HepG2 (cell line): ENCODE results near the gene RIOK2. TPM values are rescaled to one million over a fixed set of nuclear protein-coding genes. Genes with fewer than 3 reads are reported as not detected.

ENCODE experiments used
- ATAC-seq: fragments of 200-7000 bp; cut with Tn5 transposase; 3 replicates; pipeline ENCODE4 v1.9.1; 2020; ENCODE audit warnings: mild to moderate bottlenecking, moderate library complexity
- BruUV-seq: library from RNA; stranded (reverse); fragments of 400-500 nt; replicated peaks from 2 replicates; lab custom pipeline; 2021; lab: Mats Ljungman, UMichigan
- CTCF ChIA-PET: fragments of 300-600 bp; formaldehyde crosslinking; extraction: SDS; loops from one replicate; lab custom pipeline; 2021; ENCODE audit warnings: low total read pairs, inconsistent platforms, low intra/inter-chr PET ratio; lab: Yijun Ruan, JAX
- POLR2A ChIA-PET: fragments of 350-600 bp; sonication (Branson Sonifier 250); formaldehyde crosslinking; loops from one replicate; lab custom pipeline; 2020; ENCODE audit warnings: antibody characterized with exemption, inconsistent platforms; lab: Yijun Ruan, JAX
- DNase-seq: peaks from one replicate; pipeline ENCODE4 v3.0.0-alpha.2; 2015; ENCODE audit warnings: low spot score
- FAIRE-seq: peaks from 3 replicates; lab custom pipeline; 2011; peaks lifted over from hg19 to GRCh38; lab: Jason Lieb, UNC
- H2AFZ ChIP-seq: one replicate; pipeline ENCODE4 v1.6.1; 2011; ENCODE audit warnings: low read length, inconsistent platforms
- H3K27ac ChIP-seq: fragments of 300-600 bp; 3 replicates; pipeline ENCODE4 v1.8.0; 2011; ENCODE audit warnings: mixed run types, mild to moderate bottlenecking, mixed read lengths, low read length, inconsistent platforms; ENCODE audit not compliant: insufficient read depth; ENCODE audit errors: extremely low read length
- H3K27me3 ChIP-seq, 2 experiments: fragments of 200-600 bp in 1 of 2; 2 replicates in 1 of 2; 3 replicates in 1 of 2; pipeline versions ENCODE4 v1.6.0 to v1.8.0; 2011; ENCODE audit warnings: low read length in 2 of 2, mild to moderate bottlenecking in 2 of 2, moderate library complexity in 2 of 2, inconsistent platforms in 1 of 2; ENCODE audit not compliant: insufficient read depth in 2 of 2, control insufficient read depth in 1 of 2
- H3K36me3 ChIP-seq, 2 experiments: fragments of 200-600 bp in 1 of 2; replicated peaks in 1 of 2; 2 replicates in 1 of 2; 3 replicates in 1 of 2; pipeline versions ENCODE4 v1.5.1 to v1.8.0; 2011; ENCODE audit warnings: low read length in 2 of 2, inconsistent platforms in 1 of 2; ENCODE audit not compliant: insufficient read depth in 2 of 2, control insufficient read depth in 1 of 2
- H3K4me1 ChIP-seq: 2 replicates; pipeline ENCODE4 v1.5.1; 2012; ENCODE audit warnings: low read length, inconsistent platforms; ENCODE audit not compliant: insufficient read depth
- H3K4me2 ChIP-seq: 2 replicates; pipeline ENCODE4 v1.6.0; 2011; ENCODE audit warnings: low read depth, low read length, inconsistent platforms
- H3K4me3 ChIP-seq, 3 experiments: fragments of 200-600 bp in 1 of 3; sonication (generic), shearing (Covaris generic) in 1 of 3; replicated peaks in 1 of 3; 2 replicates each; pipeline ENCODE4 v1.5.1; 2011 to 2016; ENCODE audit warnings: low read length in 3 of 3, inconsistent platforms in 2 of 3, low read depth in 2 of 3, mild to moderate bottlenecking in 2 of 3, control low read depth in 1 of 3, mixed read lengths in 1 of 3; ENCODE audit not compliant: insufficient read depth in 1 of 3
- H3K79me2 ChIP-seq: one replicate; pipeline ENCODE4 v1.6.1; 2011; ENCODE audit warnings: low read length, inconsistent platforms; ENCODE audit not compliant: insufficient read depth
- H3K9ac ChIP-seq: 2 replicates; pipeline ENCODE4 v1.6.0; 2011; ENCODE audit warnings: mild to moderate bottlenecking, low read depth, low read length, inconsistent platforms; ENCODE audit not compliant: insufficient read depth
- H3K9me3 ChIP-seq: 2 replicates; pipeline ENCODE4 v1.5.1; 2012; ENCODE audit warnings: mild to moderate bottlenecking, low read length
- H4K20me1 ChIP-seq: 2 replicates; pipeline ENCODE4 v1.6.0; 2011; ENCODE audit warnings: inconsistent platforms, mild to moderate bottlenecking, low read length, moderate library complexity; ENCODE audit not compliant: insufficient read depth
- GZF1 ChIP-seq: sonication (generic); formaldehyde crosslinking; IDR thresholded peaks from 2 replicates; pipeline ENCODE4 v1.5.1; 2020; ENCODE audit warnings: mild to moderate bottlenecking, missing genetic modification reagents
- KLF6 ChIP-seq: IDR thresholded peaks from 2 replicates; pipeline ENCODE4 v1.8.0; 2016; ENCODE audit warnings: missing biosample characterization, missing genetic modification reagents
- NFKBIZ ChIP-seq: IDR thresholded peaks from 2 replicates; pipeline ENCODE4 v1.6.1; 2018; ENCODE audit warnings: missing genetic modification reagents, missing compliant biosample characterization
- ZNF431 ChIP-seq: sonication (generic); formaldehyde crosslinking; IDR thresholded peaks from 2 replicates; pipeline ENCODE4 v1.9.0; 2022; ENCODE audit warnings: missing genetic modification reagents, low read depth, mild to moderate bottlenecking, borderline replicate concordance
- WGBS: methylation state at CpG from one replicate; pipeline ENCODE4 v1.1.6; 2017; ENCODE audit warnings: low lambda C conversion rate; 5-methylcytosine and 5-hydroxymethylcytosine counted together
- in situ Hi-C: cut with HindIII; loops from 2 replicates; pipeline ENCODE4 v1.10.0; 2017; ENCODE audit warnings: low pct_unique_long_range_greater_than_20kb; ENCODE audit not compliant: extremely low pct_ligation_motif_present
- intact Hi-C: fragments of 100-400 bp; cut with micrococcal nuclease; formaldehyde crosslinking; loops from one replicate; pipeline ENCODE4 v1.10.0; 2022; ENCODE audit not compliant: unreplicated experiment
- polyA plus RNA-seq, 8 experiments: library from polyadenylated mRNA; depleted of rRNA in 3 of 8; stranded (reverse) in 7 of 8; unstranded in 1 of 8; fragments of >200 nt; fragmentation: Illumina TruSeq in 4 of 8; extraction: Trizol in 4 of 8; gene quantifications; 2 replicates each; pipeline versions ENCODE4 v1.2.1 to v1.2.3, GENCODE V29; 2011 to 2016; ENCODE audit warnings: low read depth in 4 of 8, missing spikeins in 1 of 8, mixed read lengths in 1 of 8; ENCODE audit not compliant: insufficient read depth in 1 of 8
- total RNA-seq, 5 experiments: library from RNA; depleted of rRNA; stranded (reverse); fragments of >200 nt; fragmentation: Illumina TruSeq; extraction: Trizol; gene quantifications; 2 replicates each; pipeline ENCODE4 v1.2.3, GENCODE V29; 2016; ENCODE audit warnings: low read depth in 1 of 5
- TF ChIP-seq, protein P1 (sequence below): sonication (generic); formaldehyde crosslinking; conservative IDR thresholded peaks from 2 replicates; pipeline ENCODE4 v1.4.0; 2020; ENCODE audit warnings: mild to moderate bottlenecking, missing genetic modification reagents, moderate library complexity
- TF ChIP-seq, protein P2 (sequence below): sonication (generic); formaldehyde crosslinking; IDR thresholded peaks from 2 replicates; pipeline ENCODE4 v1.4.0; 2020; ENCODE audit warnings: missing genetic modification reagents
- TF ChIP-seq, protein P3 (sequence below): sonication (generic); formaldehyde crosslinking; IDR thresholded peaks from 2 replicates; pipeline ENCODE4 v1.5.1; 2020; ENCODE audit warnings: mild to moderate bottlenecking, missing genetic modification reagents, moderate library complexity
- TF ChIP-seq, protein P4 (sequence below): sonication (generic); formaldehyde crosslinking; IDR thresholded peaks from 2 replicates; pipeline ENCODE4 v1.8.0; 2023; ENCODE audit warnings: mild to moderate bottlenecking, missing genetic modification reagents

The RIOK2 gene
- total and polyA plus RNA-seq, 2 of the 13 experiments (the other 11 are each of a cell fraction or from before 2014, with no cell fraction given): 8.1 to 46.6 TPM

DNA sequence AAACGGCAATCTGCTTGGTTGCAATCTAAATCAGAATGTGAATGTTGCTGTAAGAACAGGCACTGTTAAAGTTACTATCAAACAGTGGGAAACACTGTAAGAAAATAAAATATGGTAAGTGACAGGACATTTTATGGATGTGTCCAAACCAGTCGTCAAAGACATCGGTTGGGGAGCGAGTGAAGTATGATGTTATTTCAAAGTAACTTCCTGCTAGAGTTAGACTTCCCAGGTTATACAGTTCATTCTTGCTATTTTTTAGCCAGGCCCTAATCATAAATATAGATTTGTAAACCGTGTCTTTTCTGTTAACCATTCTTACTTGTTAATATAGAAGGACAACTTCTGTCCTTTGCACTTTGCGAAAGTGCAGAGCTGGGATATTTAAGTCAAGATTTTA, 70.8 kb downstream of the RIOK2 start:
- Histone ChIP-seq H3K27me3 (peaks cover 0 to 2% of the 10 kb centered on the region in 2 experiments; a peak in 2 of 5 replicates), H3K4me1 (peaks cover 20% of the 10 kb centered on the region), H3K27ac (no peak overlapping the region), H3K9ac (no peak overlapping the region), H2AFZ (no peak overlapping the region), H3K79me2 (no peaks in the 10 kb centered on the region), H3K4me3 (no peak overlapping the region; a peak in 1 of 6 replicates), H3K9me3 (no peaks in the 10 kb centered on the region), H4K20me1 (no peaks in the 10 kb centered on the region), H3K36me3 (no peaks in the 10 kb centered on the region), H3K4me2 (peak overlapping the region; percentile 51; the same call in 1 of the 2 replicates)
- POLR2A ChIA-PET: no interaction called here
- 71% methylated on average over 6 of the region's 6 CpGs for WGBS
- TF ChIP-seq, protein P1, sequence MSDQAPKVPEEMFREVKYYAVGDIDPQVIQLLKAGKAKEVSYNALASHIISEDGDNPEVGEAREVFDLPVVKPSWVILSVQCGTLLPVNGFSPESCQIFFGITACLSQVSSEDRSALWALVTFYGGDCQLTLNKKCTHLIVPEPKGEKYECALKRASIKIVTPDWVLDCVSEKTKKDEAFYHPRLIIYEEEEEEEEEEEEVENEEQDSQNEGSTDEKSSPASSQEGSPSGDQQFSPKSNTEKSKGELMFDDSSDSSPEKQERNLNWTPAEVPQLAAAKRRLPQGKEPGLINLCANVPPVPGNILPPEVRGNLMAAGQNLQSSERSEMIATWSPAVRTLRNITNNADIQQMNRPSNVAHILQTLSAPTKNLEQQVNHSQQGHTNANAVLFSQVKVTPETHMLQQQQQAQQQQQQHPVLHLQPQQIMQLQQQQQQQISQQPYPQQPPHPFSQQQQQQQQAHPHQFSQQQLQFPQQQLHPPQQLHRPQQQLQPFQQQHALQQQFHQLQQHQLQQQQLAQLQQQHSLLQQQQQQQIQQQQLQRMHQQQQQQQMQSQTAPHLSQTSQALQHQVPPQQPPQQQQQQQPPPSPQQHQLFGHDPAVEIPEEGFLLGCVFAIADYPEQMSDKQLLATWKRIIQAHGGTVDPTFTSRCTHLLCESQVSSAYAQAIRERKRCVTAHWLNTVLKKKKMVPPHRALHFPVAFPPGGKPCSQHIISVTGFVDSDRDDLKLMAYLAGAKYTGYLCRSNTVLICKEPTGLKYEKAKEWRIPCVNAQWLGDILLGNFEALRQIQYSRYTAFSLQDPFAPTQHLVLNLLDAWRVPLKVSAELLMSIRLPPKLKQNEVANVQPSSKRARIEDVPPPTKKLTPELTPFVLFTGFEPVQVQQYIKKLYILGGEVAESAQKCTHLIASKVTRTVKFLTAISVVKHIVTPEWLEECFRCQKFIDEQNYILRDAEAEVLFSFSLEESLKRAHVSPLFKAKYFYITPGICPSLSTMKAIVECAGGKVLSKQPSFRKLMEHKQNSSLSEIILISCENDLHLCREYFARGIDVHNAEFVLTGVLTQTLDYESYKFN (CRISPR knock-in tag): no peak
- TF ChIP-seq NFKBIZ (CRISPR knock-in tag) (no peak), GZF1 (CRISPR knock-in tag) (no peak), KLF6 (CRISPR knock-in tag) (no peak), ZNF431 (no peak)
- TF ChIP-seq, protein P2, sequence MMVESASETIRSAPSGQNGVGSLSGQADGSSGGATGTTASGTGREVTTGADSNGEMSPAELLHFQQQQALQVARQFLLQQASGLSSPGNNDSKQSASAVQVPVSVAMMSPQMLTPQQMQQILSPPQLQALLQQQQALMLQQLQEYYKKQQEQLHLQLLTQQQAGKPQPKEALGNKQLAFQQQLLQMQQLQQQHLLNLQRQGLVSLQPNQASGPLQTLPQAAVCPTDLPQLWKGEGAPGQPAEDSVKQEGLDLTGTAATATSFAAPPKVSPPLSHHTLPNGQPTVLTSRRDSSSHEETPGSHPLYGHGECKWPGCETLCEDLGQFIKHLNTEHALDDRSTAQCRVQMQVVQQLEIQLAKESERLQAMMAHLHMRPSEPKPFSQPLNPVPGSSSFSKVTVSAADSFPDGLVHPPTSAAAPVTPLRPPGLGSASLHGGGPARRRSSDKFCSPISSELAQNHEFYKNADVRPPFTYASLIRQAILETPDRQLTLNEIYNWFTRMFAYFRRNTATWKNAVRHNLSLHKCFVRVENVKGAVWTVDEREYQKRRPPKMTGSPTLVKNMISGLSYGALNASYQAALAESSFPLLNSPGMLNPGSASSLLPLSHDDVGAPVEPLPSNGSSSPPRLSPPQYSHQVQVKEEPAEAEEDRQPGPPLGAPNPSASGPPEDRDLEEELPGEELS (CRISPR knock-in tag): no peak
- TF ChIP-seq, protein P3, sequence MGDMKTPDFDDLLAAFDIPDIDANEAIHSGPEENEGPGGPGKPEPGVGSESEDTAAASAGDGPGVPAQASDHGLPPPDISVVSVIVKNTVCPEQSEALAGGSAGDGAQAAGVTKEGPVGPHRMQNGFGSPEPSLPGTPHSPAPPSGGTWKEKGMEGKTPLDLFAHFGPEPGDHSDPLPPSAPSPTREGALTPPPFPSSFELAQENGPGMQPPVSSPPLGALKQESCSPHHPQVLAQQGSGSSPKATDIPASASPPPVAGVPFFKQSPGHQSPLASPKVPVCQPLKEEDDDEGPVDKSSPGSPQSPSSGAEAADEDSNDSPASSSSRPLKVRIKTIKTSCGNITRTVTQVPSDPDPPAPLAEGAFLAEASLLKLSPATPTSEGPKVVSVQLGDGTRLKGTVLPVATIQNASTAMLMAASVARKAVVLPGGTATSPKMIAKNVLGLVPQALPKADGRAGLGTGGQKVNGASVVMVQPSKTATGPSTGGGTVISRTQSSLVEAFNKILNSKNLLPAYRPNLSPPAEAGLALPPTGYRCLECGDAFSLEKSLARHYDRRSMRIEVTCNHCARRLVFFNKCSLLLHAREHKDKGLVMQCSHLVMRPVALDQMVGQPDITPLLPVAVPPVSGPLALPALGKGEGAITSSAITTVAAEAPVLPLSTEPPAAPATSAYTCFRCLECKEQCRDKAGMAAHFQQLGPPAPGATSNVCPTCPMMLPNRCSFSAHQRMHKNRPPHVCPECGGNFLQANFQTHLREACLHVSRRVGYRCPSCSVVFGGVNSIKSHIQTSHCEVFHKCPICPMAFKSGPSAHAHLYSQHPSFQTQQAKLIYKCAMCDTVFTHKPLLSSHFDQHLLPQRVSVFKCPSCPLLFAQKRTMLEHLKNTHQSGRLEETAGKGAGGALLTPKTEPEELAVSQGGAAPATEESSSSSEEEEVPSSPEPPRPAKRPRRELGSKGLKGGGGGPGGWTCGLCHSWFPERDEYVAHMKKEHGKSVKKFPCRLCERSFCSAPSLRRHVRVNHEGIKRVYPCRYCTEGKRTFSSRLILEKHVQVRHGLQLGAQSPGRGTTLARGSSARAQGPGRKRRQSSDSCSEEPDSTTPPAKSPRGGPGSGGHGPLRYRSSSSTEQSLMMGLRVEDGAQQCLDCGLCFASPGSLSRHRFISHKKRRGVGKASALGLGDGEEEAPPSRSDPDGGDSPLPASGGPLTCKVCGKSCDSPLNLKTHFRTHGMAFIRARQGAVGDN (CRISPR knock-in tag): no peak
- TF ChIP-seq, protein P4, sequence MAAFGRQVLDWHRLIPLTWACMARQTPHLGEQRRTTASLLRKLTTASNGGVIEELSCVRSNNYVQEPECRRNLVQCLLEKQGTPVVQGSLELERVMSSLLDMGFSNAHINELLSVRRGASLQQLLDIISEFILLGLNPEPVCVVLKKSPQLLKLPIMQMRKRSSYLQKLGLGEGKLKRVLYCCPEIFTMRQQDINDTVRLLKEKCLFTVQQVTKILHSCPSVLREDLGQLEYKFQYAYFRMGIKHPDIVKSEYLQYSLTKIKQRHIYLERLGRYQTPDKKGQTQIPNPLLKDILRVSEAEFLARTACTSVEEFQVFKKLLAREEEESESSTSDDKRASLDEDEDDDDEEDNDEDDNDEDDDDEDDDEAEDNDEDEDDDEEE: no peak
- CTCF ChIA-PET: no interaction called here
- in situ Hi-C loops: no loop called here
- no peak for ATAC-seq
- no TSS peak for BruUV-seq
- no peak for FAIRE-seq
- intact Hi-C loops: no loop called here
- DNase-seq: no peak
